Prostate gland (tissue), 2 donors: ENCODE measurements around the gene DOCK10.

Experiments used
- POLR2A ChIP-seq: fragments of 450-650 bp; IDR thresholded peaks from one replicate; pipeline ENCODE4 v1.6.1; 2016; ENCODE audit warnings: antibody characterized with exemption, mild to moderate bottlenecking
- POLR2AphosphoS5 ChIP-seq: sonication (generic); formaldehyde crosslinking; IDR thresholded peaks from one replicate; pipeline ENCODE4 v1.6.1; 2017; ENCODE audit warnings: antibody characterized with exemption
- TF ChIP-seq, protein P1 (sequence below), 4 experiments: fragments of 200-600 bp in 2 of 4; fragments of 450-650 bp in 2 of 4; sonication (generic) in 2 of 4; IDR thresholded peaks; 1 replicate in 3 of 4; 2 replicates in 1 of 4; pipeline ENCODE4 v1.5.1; 2016 to 2019; ENCODE audit warnings: antibody characterized with exemption in 4 of 4, mild to moderate bottlenecking in 2 of 4, moderate library complexity in 2 of 4

- TF ChIP-seq, protein P1, sequence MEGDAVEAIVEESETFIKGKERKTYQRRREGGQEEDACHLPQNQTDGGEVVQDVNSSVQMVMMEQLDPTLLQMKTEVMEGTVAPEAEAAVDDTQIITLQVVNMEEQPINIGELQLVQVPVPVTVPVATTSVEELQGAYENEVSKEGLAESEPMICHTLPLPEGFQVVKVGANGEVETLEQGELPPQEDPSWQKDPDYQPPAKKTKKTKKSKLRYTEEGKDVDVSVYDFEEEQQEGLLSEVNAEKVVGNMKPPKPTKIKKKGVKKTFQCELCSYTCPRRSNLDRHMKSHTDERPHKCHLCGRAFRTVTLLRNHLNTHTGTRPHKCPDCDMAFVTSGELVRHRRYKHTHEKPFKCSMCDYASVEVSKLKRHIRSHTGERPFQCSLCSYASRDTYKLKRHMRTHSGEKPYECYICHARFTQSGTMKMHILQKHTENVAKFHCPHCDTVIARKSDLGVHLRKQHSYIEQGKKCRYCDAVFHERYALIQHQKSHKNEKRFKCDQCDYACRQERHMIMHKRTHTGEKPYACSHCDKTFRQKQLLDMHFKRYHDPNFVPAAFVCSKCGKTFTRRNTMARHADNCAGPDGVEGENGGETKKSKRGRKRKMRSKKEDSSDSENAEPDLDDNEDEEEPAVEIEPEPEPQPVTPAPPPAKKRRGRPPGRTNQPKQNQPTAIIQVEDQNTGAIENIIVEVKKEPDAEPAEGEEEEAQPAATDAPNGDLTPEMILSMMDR (IDR thresholded peaks at IDR 0.05): no peak
- TF ChIP-seq POLR2AphosphoS5 (no peak), POLR2A (no peak)
Observed at GRCh38 chr2:224990710-224991109, 51.6 kb downstream of the DOCK10 start.
